ENCODE results near the gene ERC1.
"Not testable (repeated sequence)": the region's sequence is repeated elsewhere in the genome, so short reads cannot be mapped to it uniquely, and the experiment has no call there.

- TF ChIP-seq POLR2A (IDR thresholded peaks at IDR 0.05; ENCODE audit: low read length); CTCF (IDR thresholded peaks at IDR 0.05); SMC3 (IDR thresholded peaks at IDR 0.05); REST (IDR thresholded peaks at IDR 0.05); HDAC2 (IDR thresholded peaks at IDR 0.05); KDM1A (IDR thresholded peaks at IDR 0.05; ENCODE audit: low read depth); RAD21 (conservative IDR thresholded peaks at IDR 0.05 in 1 of 2, IDR thresholded peaks at IDR 0.05 in 1 of 2); HMGXB4 (CRISPR knock-in tag; IDR thresholded peaks at IDR 0.05; ENCODE audit: borderline replicate concordance): not testable (repeated sequence)
These were observed 8.7 kb downstream of the ERC1 start for GRCh38 chr12:999736-1000135.
